ENCODE data around the gene KRT81.
A peak's percentile ranks its signal among the peaks of the same experiment; 100 is the strongest.
"Not testable (repeated sequence)": the region's sequence is repeated elsewhere in the genome, so short reads cannot be mapped to it uniquely, and the experiment has no call there.

KRT81 gene

DNA sequence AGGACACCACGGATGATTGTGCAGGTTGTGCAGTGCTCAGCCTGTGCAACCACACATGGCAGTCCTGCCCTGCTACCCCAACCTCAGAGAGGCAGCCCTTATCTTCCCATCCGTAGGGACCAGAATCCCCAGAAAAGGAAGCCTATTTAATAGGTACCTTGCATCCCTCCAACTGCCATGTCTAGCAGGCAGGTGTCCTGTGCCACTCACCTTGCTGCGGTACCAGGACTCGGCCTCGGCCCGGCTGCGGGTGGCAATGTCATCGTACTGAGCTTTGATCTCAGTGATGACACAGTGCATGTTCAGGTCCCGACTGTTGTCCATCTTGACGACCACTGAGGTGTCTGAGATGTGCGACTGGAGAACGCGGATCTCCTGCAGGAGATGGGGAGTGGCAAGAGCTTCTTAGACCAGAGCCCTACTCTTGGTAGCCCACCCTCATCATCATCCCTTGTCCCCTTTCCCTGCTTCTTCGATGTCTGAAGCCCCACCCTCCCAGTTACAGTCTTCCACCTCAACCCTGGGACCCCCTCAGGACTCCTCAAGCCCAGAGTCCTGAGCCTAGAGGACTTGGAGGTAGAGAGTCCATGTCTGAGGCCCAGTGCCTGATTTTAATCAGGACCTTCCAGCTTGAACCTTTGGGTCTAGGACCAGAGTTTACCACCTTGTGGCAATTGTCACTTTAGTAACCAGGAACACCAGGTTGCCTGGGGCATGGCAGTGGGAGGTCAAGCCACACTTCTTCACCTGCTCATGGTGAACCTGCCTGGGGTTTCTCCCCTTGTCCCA, 37.7 kb downstream of the KRT81 start:
- no peak for DNase-seq (ENCODE audit: low read depth in 3 of 3)

DNA sequence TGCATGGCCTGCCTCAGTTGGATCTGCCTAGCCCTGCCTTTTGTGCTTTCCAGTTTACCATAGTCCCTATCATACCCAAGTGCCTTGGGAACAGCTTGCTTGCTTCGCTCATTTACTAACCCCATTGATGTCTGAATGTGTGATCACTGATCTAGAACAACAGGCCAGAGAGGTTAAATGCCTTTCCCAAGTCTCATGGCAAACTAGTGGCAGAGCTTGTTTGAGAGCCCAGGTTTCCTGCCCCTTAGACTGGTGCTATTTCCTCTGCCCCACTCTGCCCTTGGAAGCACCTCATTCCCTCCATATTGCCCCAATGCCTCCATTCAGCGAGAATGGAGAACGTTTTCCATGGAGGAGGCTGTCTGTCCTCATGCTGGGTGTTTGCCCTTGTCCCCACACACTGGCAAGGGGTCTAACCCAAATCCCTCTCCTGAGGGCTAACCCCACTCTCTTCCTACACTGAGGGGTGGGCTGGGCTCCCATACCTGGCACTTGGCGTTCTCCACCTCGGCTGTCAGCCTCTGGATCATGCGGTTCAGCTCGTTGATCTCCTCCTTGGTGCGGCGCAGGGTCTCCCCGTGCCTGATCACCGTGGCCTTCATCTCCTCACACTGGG, 38.5 kb downstream of the KRT81 start:
- DNase-seq (ENCODE audit: low read depth in 3 of 3): no peak

DNA sequence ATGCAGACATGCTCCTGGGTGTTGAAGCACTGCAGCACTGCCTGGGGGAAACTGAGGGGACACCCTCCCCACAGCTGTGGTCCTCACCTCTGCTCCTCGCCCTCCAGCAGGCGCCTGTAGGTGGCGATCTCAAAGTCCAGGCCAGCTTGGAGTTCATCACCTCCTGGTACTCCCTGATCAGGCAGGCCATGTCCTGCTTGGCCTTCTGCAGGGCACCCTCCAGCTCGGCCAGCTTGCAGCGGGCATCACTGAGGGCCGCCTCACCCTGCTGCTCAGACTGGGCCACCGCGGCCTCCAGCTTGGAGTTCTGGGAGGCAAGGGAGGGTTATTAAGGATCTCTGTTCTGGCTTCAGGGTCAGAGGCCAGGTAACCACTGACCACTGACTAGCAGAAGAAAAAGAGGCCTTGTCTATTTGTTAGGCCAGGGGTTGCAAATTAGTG, 39.1 kb downstream of the KRT81 start:
- not testable (repeated sequence) for DNase-seq (ENCODE audit: low read depth in 3 of 3)

DNA sequence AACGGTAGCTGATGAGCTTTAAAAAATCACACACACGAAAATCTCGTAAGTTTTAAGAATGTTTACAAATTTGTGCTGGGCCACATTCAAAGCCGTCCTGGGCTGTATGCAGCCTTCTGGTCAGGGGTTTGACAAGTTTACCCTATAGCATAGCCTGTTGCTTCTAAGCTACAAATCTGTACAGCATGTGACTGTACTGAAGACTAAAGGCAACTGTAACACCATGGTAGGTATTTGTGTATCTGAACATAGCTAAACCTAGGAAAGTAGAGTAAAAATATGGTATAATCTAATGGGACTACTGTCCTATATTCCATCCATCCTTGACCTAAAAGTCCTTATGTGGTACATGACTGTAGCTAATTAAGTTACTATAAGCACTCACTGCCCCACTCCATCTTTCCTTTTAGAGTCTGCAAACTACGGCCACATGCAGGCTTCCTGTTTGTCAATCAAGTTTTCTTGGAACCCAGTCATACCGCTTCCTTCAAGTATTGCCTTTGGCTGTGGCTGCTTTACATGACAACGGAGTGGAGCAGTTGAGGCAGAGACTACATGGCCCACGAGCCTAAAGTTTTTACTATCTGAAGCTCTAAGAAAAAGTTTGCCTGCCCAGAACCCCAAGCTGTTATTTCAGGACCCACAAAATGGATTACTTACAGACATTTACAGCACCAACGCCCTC, 39.8 kb downstream of the KRT81 start:
- DNase-seq (ENCODE audit: low read depth in 3 of 3): no peak

DNA sequence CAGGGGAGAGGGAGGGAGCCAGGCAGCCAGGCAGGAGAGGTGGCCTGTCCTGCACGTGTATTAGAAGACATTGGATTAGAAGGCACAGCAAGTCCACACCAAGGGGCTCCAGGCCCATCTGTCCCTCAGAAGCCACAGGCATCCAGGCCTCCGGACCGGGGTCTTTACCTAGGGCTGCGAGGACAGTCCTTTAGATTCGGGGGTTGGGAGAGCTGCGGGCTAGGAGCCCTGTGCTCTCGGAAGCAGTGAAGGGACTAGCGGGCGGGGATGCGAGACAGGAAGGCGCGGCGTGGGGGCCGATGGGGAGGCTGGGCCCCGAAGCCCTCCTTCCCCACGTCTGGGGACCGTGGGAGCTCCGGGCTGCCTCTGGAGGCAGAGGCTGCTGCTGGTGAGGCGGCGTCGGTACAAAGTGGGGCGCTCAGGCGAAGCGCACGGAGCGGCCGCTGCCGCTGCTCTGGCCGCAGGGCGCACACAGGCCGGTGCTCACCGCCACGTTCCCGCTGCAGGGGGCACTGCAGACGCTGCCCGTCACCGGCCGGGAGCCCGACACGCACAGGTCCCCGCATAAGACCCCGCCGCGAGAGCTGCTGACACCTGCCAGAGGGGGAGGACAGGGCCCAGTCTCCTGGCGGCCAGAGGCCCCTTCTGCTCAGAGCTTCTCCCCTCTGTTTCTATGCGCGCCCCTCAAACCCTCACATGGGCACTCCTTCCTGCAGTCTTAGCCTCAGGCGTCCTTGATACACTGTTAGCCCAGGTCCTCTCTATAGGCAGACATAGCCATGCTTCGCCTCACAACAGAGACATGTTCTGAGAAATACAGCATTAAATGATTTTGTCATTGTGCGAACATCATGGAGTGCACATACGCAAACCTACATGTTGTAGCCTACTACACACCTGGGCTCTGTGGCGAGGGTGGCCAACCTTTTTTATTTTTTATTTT, 41.0 kb downstream of the KRT81 start:
- DNase-seq (ENCODE audit: low read depth in 3 of 3): no peak

DNA sequence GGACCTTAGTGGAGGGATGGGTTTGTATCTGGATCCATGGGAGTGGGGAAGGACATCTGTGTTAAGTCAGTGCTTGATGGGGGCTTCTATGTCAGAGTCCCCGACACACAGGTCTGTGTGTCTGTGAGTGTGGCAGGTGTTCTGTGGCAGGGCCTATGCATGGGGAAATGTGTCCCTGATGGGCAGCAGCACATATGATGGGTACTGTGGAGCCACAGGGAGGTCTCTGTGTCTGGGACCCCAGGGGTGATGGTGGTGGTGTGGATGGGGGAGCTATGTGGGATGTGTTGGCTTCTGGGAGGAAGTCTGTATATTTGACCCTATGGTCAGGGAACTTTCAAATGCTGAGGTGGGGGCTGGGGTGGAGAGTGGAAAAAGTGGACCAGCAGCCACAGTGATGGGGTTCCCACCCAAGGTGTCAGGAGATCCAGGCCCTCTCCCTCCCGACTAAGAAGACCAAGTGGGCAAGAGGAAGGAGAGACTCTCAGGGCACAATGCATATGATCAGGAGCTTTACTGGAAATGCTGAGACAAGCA, 41.8 kb downstream of the KRT81 start:
- DNase-seq (ENCODE audit: low read depth in 3 of 3): no peak

DNA sequence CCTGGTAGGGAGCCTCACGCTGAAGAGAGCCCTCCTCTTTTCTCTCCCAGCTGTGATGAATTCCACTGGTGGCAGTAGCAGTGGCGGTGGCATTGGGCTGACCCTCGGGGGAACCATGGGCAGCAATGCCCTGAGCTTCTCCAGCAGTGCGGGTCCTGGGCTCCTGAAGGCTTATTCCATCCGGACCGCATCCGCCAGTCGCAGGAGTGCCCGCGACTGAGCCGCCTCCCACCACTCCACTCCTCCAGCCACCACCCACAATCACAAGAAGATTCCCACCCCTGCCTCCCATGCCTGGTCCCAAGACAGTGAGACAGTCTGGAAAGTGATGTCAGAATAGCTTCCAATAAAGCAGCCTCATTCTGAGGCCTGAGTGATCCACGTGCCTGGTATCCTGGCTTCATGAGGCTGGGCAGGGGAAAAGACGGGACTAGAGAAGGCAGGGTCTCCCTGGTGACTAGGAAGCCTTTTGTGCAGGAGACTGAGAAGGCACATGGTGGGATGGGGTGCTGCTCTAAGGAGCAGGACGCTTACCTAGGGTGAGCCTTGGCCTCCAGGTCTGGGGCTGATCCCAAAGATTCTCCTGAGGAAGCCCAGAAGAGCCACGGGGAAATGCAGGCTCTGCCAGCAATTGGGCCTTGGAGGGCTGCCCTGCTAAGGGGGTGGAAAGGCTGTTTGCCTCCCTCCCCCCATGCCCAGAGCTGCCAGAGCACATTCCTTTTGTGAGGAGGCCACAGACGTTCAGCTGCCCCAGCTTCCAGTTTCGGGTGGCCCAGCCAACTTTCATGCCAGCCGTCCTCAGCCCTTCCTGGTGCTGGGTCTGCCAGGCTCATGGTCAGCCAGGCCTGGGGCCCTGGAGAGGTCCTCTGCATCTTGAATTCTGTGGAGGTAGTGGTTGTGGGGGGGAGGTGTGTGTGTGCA, 42.5 kb downstream of the KRT81 start:
- no peak for DNase-seq (ENCODE audit: low read depth in 3 of 3)

DNA sequence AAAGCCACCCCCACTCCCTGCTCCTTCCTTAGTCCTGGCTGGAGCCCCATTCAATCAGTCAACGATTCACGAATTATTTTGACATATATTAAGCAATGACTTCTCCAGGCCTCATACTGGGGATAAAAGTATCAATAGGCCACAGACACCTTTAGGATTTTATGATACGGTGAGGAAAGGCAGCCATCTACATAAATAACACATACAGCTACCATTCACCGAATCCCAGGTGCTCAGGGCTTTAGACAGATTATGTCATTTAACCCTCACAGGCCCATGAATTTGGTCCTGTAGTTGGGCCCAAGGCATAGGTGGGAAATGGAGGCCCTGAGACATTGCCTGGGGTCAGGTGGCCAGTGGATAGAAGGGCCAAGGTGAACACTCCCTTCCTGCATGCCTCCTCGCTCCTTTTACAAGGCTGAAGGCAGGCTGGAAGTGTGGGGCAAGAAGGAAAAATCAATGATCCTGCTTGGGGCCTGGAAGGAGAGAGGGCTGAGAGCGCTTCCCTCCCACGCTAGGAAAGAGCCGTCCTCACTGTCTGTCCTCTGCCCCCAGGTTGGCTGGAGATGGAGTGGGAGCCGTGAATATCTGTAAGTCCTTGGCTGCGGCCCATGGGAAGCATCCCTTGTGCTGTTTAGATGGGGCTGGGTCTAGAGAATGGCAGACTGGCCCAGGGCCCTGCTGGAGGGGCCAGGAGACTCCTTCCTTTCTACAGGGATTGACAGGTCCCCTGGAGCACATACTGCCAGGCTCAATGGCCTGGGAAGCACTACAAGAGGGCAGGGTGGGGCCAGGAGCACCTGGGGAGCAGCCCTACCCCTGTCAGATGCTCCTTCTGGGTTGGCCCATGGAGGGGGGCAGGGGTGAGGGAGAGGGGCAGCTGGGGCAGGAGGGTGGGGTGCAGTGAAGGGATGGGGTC, 43.5 kb downstream of the KRT81 start:
- DNase-seq (ENCODE audit: low read depth in 3 of 3): no peak

DNA sequence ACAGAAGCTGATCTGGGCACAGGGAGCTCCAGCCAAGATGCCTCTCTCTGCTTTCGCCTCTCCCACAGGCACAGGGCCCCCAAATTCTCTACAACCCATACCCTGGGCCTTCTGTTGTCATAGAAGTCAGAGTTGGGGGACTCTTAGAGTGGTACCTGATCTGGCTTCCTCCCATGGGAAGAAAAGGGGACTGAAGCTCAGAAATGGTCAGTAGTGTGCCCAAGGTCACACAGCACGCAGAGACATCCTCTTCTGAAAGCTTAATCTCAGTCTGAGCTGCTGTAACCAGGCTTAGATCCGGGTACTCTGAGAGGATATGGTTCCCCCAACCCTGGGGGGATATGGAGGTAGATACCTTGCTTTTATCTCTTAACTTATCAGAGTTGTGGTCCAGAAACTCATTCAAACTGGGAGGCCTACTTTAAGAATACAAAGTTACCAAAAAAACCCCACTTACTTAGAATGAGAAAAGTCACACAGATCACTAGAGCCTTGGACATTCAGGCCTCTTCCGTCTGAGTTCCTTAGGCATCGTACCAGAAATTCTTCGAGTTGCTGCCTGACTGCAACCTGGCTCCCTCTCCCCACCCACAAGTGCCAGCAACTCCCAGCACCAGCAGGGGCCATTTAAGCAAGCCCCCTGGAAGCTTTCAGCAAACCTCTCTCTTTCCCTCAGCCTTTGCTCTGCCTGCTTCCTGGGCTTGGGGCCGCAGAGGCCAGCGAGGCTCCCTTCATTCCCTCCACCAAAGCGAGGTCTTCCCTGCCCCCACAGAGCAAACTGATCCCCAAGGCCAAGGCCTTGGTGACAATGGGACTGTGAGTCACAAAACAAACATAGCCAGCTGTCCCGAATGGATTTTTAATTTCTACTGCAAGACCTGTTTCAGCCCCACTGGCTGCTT, 44.4 kb downstream of the KRT81 start:
- no peak for DNase-seq (ENCODE audit: low read depth in 3 of 3)

DNA sequence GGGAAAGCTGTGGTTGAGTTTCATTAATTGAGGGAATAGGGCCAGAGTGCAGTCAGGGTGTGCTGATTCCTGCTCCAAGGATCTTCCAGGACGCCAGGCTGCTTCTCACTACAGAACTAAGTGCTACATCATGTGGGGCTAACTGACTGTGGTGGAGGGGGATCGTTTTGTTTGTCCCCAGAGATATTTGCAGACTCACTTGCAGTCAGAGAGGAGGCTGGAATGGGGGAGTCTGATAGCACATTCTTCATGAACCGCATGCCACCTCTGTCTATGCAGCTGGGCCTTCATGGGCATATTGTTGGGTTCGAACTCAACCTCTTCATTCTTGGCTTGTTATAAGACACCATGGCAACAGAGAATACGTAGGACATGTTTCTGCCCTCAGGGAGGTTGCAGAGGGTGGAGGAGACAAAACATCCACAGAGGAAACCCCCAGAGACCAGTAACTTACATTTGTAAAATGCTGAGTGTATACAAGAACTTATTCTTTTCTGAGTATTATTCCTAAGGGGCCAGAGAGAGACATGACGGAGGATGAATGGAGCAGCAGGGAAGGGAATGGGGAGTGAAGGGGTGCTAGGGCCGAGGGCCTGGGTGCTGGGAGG, 45.3 kb downstream of the KRT81 start:
- no peak for DNase-seq (ENCODE audit: low read depth in 3 of 3)

DNA sequence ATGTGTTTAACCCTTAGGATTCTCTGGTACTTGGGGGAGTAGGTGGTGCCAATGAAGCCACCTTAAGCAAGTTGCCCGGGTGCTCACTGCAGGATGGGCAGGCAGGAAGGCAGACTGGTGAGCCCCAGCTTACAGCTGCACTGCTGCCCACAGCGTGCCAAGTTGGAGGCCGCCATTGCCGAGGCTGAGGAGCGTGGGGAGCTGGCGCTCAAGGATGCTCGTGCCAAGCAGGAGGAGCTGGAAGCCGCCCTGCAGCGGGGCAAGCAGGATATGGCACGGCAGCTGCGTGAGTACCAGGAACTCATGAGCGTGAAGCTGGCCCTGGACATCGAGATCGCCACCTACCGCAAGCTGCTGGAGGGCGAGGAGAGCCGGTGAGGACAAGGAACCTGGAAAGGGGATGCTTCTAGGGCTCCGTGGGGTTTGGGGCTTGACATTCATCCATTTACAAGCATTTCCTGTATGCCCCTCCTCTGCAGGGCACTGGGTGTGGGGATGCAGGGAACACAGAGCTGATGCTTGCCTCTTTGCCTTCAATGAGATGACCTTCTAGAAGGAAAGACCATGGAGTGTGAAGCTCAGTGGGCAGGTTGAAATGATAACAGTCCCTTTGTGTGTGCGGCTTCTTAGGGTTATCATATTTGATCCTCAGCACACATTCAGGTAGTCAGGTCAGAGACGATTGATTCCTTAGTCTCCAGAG, 45.9 kb downstream of the KRT81 start:
- no peak for DNase-seq (ENCODE audit: low read depth in 3 of 3)

DNA sequence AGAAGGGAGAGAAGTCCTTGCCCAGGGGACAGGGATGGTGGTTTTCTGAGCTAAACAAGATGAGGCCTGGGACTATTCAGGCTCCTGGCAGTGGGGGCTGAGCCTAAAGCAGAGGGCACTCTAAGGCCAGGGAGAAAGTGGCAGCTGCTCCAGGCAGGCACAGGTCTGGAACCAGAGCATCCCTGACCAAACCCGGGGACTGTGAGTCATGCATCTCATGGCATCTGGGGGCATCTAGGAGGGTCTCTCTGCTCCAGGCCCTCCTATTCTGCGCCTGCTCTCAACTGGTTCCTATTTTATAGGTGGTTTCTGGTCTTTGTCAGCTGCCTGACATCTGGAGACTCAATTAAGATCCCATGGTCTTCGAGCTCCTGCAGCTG, 46.7 kb downstream of the KRT81 start:
- no peak for DNase-seq (ENCODE audit: low read depth in 3 of 3)

DNA sequence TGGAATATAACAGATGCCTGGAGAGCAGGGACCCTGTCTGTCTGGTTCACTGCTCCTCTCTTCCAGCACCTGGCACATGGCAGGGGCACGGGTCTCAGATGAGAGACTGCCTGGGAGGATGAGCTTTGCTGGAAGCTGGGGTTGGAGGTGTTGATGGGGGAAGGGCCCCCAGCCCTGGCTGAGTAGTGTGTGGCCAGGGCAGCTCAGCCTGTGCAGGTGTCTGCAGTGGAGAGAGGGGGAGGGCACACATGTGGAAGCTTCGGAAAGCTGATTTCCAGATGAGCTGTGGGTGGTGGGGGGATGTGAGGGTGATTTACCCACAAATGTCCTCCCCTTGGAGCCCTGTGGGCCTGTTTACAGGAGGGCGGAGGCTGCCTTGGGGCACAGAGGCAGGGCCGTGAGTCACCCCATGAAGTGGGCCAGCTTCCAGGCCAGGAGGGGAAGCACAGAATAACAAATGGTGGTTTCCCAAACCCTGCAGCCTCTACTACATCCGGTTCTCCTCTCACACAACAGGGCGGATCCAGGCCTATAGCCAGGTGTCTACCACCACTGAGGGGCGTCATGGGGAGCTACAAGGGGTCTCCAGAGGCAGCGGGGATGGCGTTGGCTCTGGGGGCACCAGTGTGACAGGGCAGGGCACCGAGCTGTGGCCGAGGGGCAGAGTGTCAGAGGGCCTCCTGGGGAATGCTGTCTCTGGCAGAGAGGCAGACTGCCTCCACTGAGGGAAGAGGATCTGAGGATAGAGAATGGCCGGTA, 47.3 kb downstream of the KRT81 start:
- DNase-seq (ENCODE audit: low read depth in 3 of 3): peak; percentile 43 to 59 (median 47)

DNA sequence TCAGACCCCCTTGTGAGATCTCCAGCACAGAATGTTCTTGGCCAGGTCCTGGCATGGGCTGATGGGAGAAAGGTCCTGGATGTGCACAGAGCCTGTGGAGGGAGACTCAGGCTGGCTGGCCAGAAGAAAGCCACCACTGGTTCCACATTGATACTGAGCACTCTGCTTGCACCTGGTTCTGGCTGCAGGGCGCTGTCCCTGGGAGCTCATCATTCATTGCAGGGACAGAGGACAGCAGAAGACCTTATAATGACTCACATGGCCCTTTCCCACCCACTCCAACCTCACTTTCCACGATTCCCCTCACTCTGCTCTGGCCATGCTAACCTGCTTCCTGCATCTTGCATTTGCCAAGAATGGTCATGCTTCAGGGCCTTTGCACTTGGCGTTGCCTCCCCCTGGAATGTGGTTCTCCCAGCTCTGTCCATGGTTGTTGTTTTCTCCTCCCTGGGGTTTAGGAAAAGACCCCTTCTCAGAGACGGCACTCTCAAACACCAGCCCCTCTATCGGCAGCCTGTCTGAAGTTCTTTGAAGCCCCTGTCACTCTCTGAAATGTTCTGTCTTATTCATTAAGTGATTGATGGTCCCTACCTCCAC, 48.0 kb downstream of the KRT81 start:
- DNase-seq (ENCODE audit: low read depth in 3 of 3): no peak

DNA sequence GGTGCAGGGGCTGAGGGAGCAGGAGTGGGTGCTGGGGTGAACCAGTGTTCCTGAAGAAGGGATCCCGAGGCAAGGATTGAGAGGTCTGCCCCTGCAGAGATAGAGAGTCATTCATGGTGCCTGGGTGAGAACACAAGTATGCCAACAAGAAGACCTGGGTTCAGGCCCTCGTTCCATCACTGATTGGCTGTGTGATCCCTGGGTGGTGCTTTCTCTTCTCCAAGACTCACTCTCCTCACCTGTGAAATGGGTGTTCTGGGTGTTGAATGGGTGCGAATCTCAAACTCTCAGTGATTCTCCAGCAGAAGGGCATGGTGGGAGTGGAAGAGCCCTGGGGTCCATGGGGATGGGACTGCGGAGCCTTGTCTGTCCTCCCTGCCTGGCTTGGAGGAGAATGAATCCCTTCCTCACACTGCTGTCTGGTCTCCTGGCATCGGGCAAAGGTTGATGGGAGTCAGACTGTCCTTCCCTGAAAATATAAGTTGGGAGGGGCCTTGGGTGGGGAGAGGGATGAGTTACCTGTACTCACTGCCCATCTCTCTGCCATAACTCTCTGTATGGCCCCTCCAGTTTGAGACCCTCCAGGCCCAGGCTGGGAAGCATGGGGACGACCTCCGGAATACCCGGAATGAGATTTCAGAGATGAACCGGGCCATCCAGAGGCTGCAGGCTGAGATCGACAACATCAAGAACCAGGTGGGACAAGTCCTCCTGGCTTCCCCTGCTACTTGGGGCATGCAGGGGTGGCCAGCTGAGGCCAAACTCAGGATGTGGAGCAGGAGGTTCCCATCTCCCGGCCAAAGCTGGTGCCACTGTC, 48.7 kb downstream of the KRT81 start:
- no peak for DNase-seq (ENCODE audit: low read depth in 3 of 3)
